SU-DHL-6 (cell line): Measurements from ENCODE around the gene HOXC13.
A peak's percentile ranks its signal among the peaks of the same experiment; 100 is the strongest.

Experiments
- H2AFZ ChIP-seq: fragments of 200-600 bp; sonication (generic); 2 replicates; pipeline ENCODE4 v1.6.1; 2014; ENCODE audit warnings: low read depth, mild to moderate bottlenecking, moderate library complexity, mixed read lengths, antibody characterized with exemption, low read length; ENCODE audit not compliant: severe bottlenecking
- H3F3A ChIP-seq: fragments of 200-600 bp; shearing (Covaris generic); 2 replicates; pipeline ENCODE4 v1.6.0; 2016; ENCODE audit warnings: antibody characterized with exemption, mild to moderate bottlenecking; ENCODE audit not compliant: insufficient read depth
- H3K27ac ChIP-seq: fragments of 200-600 bp; sonication (generic); 2 replicates; pipeline ENCODE4 v1.5.1; 2016; ENCODE audit warnings: low read depth, mild to moderate bottlenecking, low read length, moderate library complexity, mixed read lengths
- H3K27me3 ChIP-seq: fragments of 200-600 bp; sonication (generic), shearing (Covaris generic); 2 replicates; pipeline ENCODE4 v1.6.0; 2014; ENCODE audit warnings: mild to moderate bottlenecking, low read length
- H3K36me3 ChIP-seq: fragments of 200-600 bp; sonication (generic); 2 replicates; pipeline ENCODE4 v1.6.1; 2014; ENCODE audit warnings: mild to moderate bottlenecking, low read length, mixed read lengths
- H3K4me2 ChIP-seq: fragments of 300-600, 200-600 bp; shearing (Covaris generic), sonication (generic); 2 replicates; pipeline ENCODE4 v1.6.0; 2014; ENCODE audit warnings: low read length, low read depth, mild to moderate bottlenecking; ENCODE audit not compliant: poor library complexity, severe bottlenecking
- H3K4me3 ChIP-seq: fragments of 200-600 bp; sonication (generic); 2 replicates; pipeline ENCODE4 v1.5.1; 2014; ENCODE audit warnings: antibody characterized with exemption, low read length, mild to moderate bottlenecking, mixed read lengths; ENCODE audit not compliant: insufficient read depth, poor library complexity, severe bottlenecking
- H3K79me2 ChIP-seq: fragments of 200-600 bp; sonication (generic); 2 replicates; pipeline ENCODE4 v1.6.1; 2014; ENCODE audit warnings: mild to moderate bottlenecking, low read length, moderate library complexity; ENCODE audit not compliant: insufficient read depth
- H3K9ac ChIP-seq: fragments of 200-600 bp; sonication (generic); 2 replicates; pipeline ENCODE4 v1.7.0; 2014; ENCODE audit warnings: mild to moderate bottlenecking, low read length
- H3K9me2 ChIP-seq: fragments of 200-600 bp; sonication (generic); replicated peaks from 2 replicates; pipeline ENCODE4 v1.6.1; 2014; ENCODE audit warnings: low read length; ENCODE audit not compliant: insufficient read depth
- H3K9me3 ChIP-seq: fragments of 200-600 bp; sonication (generic); 2 replicates; pipeline ENCODE4 v1.6.1; 2014; ENCODE audit warnings: low read length, mixed read lengths; ENCODE audit not compliant: insufficient read depth
- H4K20me1 ChIP-seq: fragments of 200-600 bp; sonication (generic); 2 replicates; pipeline ENCODE4 v1.6.1; 2014; ENCODE audit warnings: low read depth, mild to moderate bottlenecking, antibody characterized with exemption, low read length, moderate library complexity, mixed read lengths
- CTCF ChIP-seq: fragments of 200-600 bp; sonication (generic); IDR thresholded peaks from one replicate; pipeline ENCODE4 v1.5.1; 2017; ENCODE audit warnings: antibody characterized with exemption, mild to moderate bottlenecking, low read length, moderate library complexity; ENCODE audit not compliant: insufficient read depth, poor library complexity, severe bottlenecking
- EZH2phosphoT487 ChIP-seq: fragments of 200-600 bp; sonication (generic), shearing (Covaris generic); conservative IDR thresholded peaks from 2 replicates; pipeline ENCODE4 v1.6.1; 2018; ENCODE audit warnings: mild to moderate bottlenecking, antibody characterized with exemption, low read length, moderate library complexity, mixed read lengths

The HOXC13 gene

GRCh38 chr12:53986686-53987483, 48.3 kb downstream of the HOXC13 start:
- TF ChIP-seq EZH2phosphoT487 (no peak), CTCF (no peak)
- Histone ChIP-seq H3K4me2 (no peak overlapping the region), H3K9me3 (no peaks in the 10 kb centered on the region), H3K27me3 (no peaks in the 10 kb centered on the region), H3K9ac (no peak overlapping the region), H3K9me2 (no peaks in the 10 kb centered on the region), H3K79me2 (no peaks in the 10 kb centered on the region), H3F3A (no peaks in the 10 kb centered on the region), H3K4me3 (no peak overlapping the region), H3K36me3 (no peaks in the 10 kb centered on the region), H4K20me1 (no peaks in the 10 kb centered on the region), H3K27ac (no peak overlapping the region), H2AFZ (no peak overlapping the region)

DNA sequence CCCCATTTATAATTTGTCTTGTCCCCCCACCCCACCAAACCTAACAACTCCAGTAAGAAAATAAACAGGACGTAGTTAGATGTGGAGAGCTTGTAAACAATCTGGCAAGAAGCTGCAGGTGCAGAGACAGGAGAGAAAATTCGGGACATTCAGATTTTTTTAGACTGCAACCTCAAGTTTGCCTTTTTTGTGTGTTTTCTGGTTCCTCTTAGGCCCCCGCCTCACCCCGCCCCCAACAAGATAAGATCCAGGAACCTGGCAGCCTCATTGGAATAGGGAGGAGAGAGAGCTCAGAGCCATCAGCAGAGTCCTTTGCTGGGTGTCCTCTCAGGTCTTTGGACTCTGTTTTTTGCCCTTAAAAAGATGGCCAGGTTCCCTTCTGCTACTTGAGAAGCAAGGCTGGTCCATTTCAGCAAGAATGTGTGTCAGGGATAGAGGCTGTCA, 49.2 kb downstream of the HOXC13 start:
- Histone ChIP-seq H3K27me3 (no peaks in the 10 kb centered on the region), H4K20me1 (no peaks in the 10 kb centered on the region), H3K9ac (no peak overlapping the region), H3K4me3 (no peak overlapping the region), H3K9me2 (no peaks in the 10 kb centered on the region), H3F3A (no peaks in the 10 kb centered on the region), H3K4me2 (no peak overlapping the region), H2AFZ (no peak overlapping the region), H3K79me2 (no peaks in the 10 kb centered on the region), H3K27ac (no peak overlapping the region), H3K36me3 (no peaks in the 10 kb centered on the region), H3K9me3 (no peaks in the 10 kb centered on the region)
- TF ChIP-seq CTCF (no peak), EZH2phosphoT487 (no peak)

GRCh38 chr12:53988541-53989226, 50.1 kb downstream of the HOXC13 start:
- peak overlapping the region; percentile 23 for H3K4me2 ChIP-seq

More at GRCh38 chr12:53988541-53989226, 50.1 kb downstream of the HOXC13 start:
- H3K9ac ChIP-seq = no peak overlapping the region
- H4K20me1 ChIP-seq = no peaks in the 10 kb centered on the region
- no peaks in the 10 kb centered on the region for H3K27me3 ChIP-seq
- H3K4me3 ChIP-seq = no peak overlapping the region
- TF ChIP-seq EZH2phosphoT487 (no peak), CTCF (no peak)
- no peaks in the 10 kb centered on the region for H3K36me3 ChIP-seq
- H3K9me3 ChIP-seq = no peaks in the 10 kb centered on the region
- H2AFZ ChIP-seq = no peak overlapping the region
- H3K27ac ChIP-seq = no peak overlapping the region
- H3K79me2 ChIP-seq = no peaks in the 10 kb centered on the region
- no peaks in the 10 kb centered on the region for H3K9me2 ChIP-seq
- H3F3A ChIP-seq = no peaks in the 10 kb centered on the region
